Activated CD4-positive, CD25-positive, alpha-beta regulatory T cell (primary cell): Measurements from ENCODE around the gene ADCK2.

Experiments
- DNase-seq, 4 experiments: peaks; one replicate each; lab custom pipeline; 2025; lab: John Stamatoyannopoulos, UW

ADCK2 gene

GRCh38 chr7:140744005-140744404, 71.3 kb downstream of the ADCK2 start:
- no peak for DNase-seq
